HL-60 (cell line): ENCODE data around the gene ATP2B1.

Experiments used
- DNase-seq, 2 experiments: peaks; one replicate each; pipeline ENCODE4 v3.0.0-alpha.2; 2010 to 2020; ENCODE audit warnings: low read depth in 1 of 2, low spot score in 1 of 2
- H3K27ac ChIP-seq: fragments of 250-450 bp; sonication (Bioruptor Pico); replicated peaks from 2 replicates; pipeline ENCODE4 v1.5.1; 2020; ENCODE audit warnings: mild to moderate bottlenecking, moderate library complexity
- H3K27me3 ChIP-seq: fragments of 250-450 bp; sonication (Bioruptor Pico); 2 replicates; pipeline ENCODE4 v1.5.1; 2021; ENCODE audit warnings: mild to moderate bottlenecking, moderate library complexity; ENCODE audit not compliant: insufficient read depth, poor library complexity, severe bottlenecking
- H3K4me3 ChIP-seq: replicated peaks from 2 replicates; pipeline ENCODE4 v1.5.1; 2011; ENCODE audit warnings: mild to moderate bottlenecking, control low read depth, low read length; ENCODE audit not compliant: insufficient read depth
- GABPA ChIP-seq: IDR thresholded peaks from 2 replicates; pipeline ENCODE4 v1.6.1; 2012; ENCODE audit warnings: low read depth
- POLR2AphosphoS5 ChIP-seq: IDR thresholded peaks from 2 replicates; pipeline ENCODE4 v1.6.1; 2012; ENCODE audit warnings: low read depth
- SPI1 ChIP-seq: IDR thresholded peaks from 2 replicates; pipeline ENCODE4 v1.6.1; 2012; ENCODE audit warnings: low read depth, mild to moderate bottlenecking, borderline replicate concordance
- TF ChIP-seq, protein P1 (sequence below): IDR thresholded peaks from one replicate; pipeline ENCODE4 v1.5.1; 2011; ENCODE audit warnings: low read length, control low read depth, inconsistent platforms; ENCODE audit not compliant: insufficient read depth
- TF ChIP-seq, protein P2 (sequence below): IDR thresholded peaks from 2 replicates; pipeline ENCODE4 v1.6.1; 2012; ENCODE audit warnings: low read depth; ENCODE audit not compliant: insufficient replicate concordance

The ATP2B1 gene

DNA sequence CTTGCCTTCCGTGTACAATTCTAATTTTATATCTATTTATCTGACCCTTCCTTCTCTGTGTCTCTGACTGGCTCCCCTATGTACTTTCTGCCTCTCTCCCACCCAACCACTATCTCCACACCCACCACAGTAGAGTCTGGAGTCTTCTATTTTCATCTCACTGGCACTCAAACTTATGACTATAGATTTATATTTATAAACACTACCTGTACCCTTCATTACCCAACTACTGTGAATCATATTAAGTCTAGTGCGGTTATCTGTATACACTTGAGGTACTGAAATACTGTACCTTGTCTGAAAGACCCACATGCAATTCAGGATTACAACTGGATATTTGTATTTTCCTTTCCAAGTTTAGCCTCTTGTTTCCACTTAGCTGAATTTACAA is 36.1 kb downstream of the ATP2B1 start:
- Histone ChIP-seq H3K27me3 (no peaks in the 10 kb centered on the region), H3K27ac (no peak overlapping the region), H3K4me3 (no peak overlapping the region)
- TF ChIP-seq, protein P1, sequence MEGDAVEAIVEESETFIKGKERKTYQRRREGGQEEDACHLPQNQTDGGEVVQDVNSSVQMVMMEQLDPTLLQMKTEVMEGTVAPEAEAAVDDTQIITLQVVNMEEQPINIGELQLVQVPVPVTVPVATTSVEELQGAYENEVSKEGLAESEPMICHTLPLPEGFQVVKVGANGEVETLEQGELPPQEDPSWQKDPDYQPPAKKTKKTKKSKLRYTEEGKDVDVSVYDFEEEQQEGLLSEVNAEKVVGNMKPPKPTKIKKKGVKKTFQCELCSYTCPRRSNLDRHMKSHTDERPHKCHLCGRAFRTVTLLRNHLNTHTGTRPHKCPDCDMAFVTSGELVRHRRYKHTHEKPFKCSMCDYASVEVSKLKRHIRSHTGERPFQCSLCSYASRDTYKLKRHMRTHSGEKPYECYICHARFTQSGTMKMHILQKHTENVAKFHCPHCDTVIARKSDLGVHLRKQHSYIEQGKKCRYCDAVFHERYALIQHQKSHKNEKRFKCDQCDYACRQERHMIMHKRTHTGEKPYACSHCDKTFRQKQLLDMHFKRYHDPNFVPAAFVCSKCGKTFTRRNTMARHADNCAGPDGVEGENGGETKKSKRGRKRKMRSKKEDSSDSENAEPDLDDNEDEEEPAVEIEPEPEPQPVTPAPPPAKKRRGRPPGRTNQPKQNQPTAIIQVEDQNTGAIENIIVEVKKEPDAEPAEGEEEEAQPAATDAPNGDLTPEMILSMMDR: no peak
- no peak for TF ChIP-seq POLR2AphosphoS5
- no peak for TF ChIP-seq GABPA
- TF ChIP-seq SPI1: no peak
- no peak for DNase-seq

DNA sequence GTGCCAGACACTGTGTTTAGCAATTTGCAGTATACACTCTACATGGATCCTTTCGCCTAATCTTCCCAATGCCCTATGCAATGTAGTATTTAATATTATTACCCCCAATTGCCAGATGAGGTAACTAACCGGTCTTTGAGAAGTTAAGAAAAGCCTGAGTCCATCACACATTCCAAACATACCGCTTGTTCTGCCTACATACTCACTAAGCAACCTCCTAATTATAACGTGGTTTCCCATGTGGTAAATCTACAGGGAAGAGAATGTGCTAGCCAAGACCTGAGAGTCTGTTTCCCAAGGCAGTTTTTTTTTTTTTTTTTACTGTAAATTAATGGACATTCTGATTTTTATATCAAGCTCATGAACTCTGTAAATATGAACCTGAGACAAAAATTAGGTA is 37.2 kb downstream of the ATP2B1 start:
- TF ChIP-seq SPI1 (no peak), POLR2AphosphoS5 (no peak), GABPA (no peak)
- TF ChIP-seq, protein P1: no peak
- TF ChIP-seq, protein P2, sequence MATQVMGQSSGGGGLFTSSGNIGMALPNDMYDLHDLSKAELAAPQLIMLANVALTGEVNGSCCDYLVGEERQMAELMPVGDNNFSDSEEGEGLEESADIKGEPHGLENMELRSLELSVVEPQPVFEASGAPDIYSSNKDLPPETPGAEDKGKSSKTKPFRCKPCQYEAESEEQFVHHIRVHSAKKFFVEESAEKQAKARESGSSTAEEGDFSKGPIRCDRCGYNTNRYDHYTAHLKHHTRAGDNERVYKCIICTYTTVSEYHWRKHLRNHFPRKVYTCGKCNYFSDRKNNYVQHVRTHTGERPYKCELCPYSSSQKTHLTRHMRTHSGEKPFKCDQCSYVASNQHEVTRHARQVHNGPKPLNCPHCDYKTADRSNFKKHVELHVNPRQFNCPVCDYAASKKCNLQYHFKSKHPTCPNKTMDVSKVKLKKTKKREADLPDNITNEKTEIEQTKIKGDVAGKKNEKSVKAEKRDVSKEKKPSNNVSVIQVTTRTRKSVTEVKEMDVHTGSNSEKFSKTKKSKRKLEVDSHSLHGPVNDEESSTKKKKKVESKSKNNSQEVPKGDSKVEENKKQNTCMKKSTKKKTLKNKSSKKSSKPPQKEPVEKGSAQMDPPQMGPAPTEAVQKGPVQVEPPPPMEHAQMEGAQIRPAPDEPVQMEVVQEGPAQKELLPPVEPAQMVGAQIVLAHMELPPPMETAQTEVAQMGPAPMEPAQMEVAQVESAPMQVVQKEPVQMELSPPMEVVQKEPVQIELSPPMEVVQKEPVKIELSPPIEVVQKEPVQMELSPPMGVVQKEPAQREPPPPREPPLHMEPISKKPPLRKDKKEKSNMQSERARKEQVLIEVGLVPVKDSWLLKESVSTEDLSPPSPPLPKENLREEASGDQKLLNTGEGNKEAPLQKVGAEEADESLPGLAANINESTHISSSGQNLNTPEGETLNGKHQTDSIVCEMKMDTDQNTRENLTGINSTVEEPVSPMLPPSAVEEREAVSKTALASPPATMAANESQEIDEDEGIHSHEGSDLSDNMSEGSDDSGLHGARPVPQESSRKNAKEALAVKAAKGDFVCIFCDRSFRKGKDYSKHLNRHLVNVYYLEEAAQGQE: no peak
- Histone ChIP-seq H3K4me3 (no peak overlapping the region), H3K27me3 (no peaks in the 10 kb centered on the region), H3K27ac (no peak overlapping the region)
- no peak for DNase-seq

DNA sequence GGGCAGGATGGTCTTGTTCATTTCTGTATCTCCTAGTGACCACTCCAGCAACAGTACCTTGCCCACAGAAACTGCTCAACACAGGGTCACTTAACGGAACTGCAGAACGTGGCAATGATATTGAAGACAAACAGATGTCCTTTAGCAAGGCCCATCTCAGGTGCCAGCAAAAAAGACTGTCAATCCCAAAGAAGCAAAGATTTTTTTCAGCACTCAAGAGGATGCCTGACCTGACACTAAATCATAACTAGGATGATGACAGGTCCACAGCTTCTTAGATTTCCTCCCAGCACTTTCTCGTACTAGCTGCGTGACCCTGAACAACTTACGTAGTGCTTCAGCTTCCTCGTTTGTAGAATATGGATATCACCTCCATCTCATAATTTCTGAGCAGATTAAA is 39.4 kb downstream of the ATP2B1 start:
- Histone ChIP-seq H3K27me3 (no peaks in the 10 kb centered on the region), H3K4me3 (no peak overlapping the region), H3K27ac (no peak overlapping the region)
- no peak for DNase-seq
- TF ChIP-seq, protein P2: no peak
- TF ChIP-seq GABPA (no peak), SPI1 (no peak), POLR2AphosphoS5 (no peak)
- TF ChIP-seq, protein P1: no peak

DNA sequence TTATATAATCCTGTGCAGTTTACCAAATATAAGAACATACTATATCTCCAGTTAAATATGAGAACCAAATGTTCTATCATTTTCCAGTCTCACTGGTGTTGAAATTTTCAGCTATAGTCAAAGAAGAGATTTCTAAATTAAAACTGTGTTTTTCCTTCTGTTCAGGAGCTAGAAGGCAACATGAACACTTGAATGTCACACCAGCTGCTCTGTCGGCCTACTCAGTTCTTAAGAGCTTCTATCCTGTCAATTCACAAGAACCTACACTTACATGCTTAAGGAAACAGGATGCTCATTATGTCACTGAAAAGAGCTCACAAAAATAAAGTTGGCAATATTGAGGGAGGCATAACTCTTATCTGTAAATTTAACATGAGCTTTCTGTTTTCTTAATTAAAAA is 43.1 kb downstream of the ATP2B1 start:
- no peak for DNase-seq
- no peak overlapping the region for H3K4me3 ChIP-seq
- H3K27me3 ChIP-seq: no peaks in the 10 kb centered on the region
- TF ChIP-seq SPI1 (no peak), POLR2AphosphoS5 (no peak), GABPA (no peak)
- no peak overlapping the region for H3K27ac ChIP-seq
